Heart left ventricle (tissue), 16 donors: ENCODE results near the gene CDC14B. TPM values are rescaled to one million over a fixed set of nuclear protein-coding genes. Genes with fewer than 3 reads are reported as not detected.

ENCODE experiments used
- ATAC-seq, 4 donors: fragments of 200-7000 bp; cut with Tn5 transposase; one replicate each; pipeline ENCODE4 v1.9.1; 2020 to 2022; ENCODE audit warnings: moderate library complexity in 4 of 4, mild to moderate bottlenecking in 3 of 4, moderate number of reproducible peaks in 1 of 4
- DNase-seq, 5 donors: peaks; one replicate each; pipeline ENCODE4 v3.0.0-alpha.2; 2020
- H3K27ac ChIP-seq, 12 donors: fragments of 200-600 bp; sonication (generic) in 4 of 12; one replicate each; pipeline versions ENCODE4 v1.5.0 to v1.8.0; 2016 to 2022; ENCODE audit warnings: mild to moderate bottlenecking in 2 of 12
- H3K27me3 ChIP-seq, 9 donors: fragments of 200-600 bp; sonication (generic) in 2 of 9; one replicate each; pipeline versions ENCODE4 v1.5.1 to v1.8.0; 2016 to 2022; ENCODE audit warnings: mild to moderate bottlenecking in 3 of 9
- H3K36me3 ChIP-seq, 9 donors: fragments of 200-600 bp; sonication (generic) in 2 of 9; one replicate each; pipeline versions ENCODE4 v1.5.0 to v1.8.0; 2018 to 2022; ENCODE audit warnings: mild to moderate bottlenecking in 2 of 9
- H3K4me1 ChIP-seq, 12 donors: fragments of 200-600 bp; sonication (generic) in 4 of 12; one replicate each; pipeline versions ENCODE4 v1.5.0 to v1.8.0; 2016 to 2022; ENCODE audit warnings: mild to moderate bottlenecking in 3 of 12
- H3K4me3 ChIP-seq, 12 donors: fragments of 200-600 bp; sonication (generic) in 4 of 12; one replicate each; pipeline versions ENCODE4 v1.5.0 to v1.8.0; 2017 to 2022; ENCODE audit warnings: mild to moderate bottlenecking in 9 of 12, moderate library complexity in 4 of 12
- H3K9me3 ChIP-seq, 12 donors: fragments of 200-600 bp; sonication (generic) in 4 of 12; one replicate each; pipeline versions ENCODE4 v1.5.0 to v1.8.0; 2016 to 2022; ENCODE audit warnings: mild to moderate bottlenecking in 1 of 12
- CTCF ChIP-seq, 12 donors: fragments of 200-600 bp; sonication (generic) in 4 of 12; IDR thresholded peaks; one replicate each; pipeline versions ENCODE4 v1.5.0 to v1.8.0; 2018 to 2022; ENCODE audit warnings: antibody characterized with exemption in 12 of 12, mild to moderate bottlenecking in 5 of 12
- POLR2A ChIP-seq, 2 donors: fragments of 450-650 bp; IDR thresholded peaks; one replicate each; pipeline ENCODE4 v1.6.1; 2017; ENCODE audit warnings: antibody characterized with exemption in 2 of 2, mild to moderate bottlenecking in 2 of 2, moderate library complexity in 2 of 2
- whole genome bisulfite sequencing, 4 donors: extraction: QIAGEN DNeasy Blood & Tissue Kit in 2 of 4; methylation state at CpG; one replicate each; pipeline versions ENCODE4 v1.1.5 to v1.1.7; 2013 to 2018; 5-methylcytosine and 5-hydroxymethylcytosine counted together
- intact Hi-C, 10 donors: fragments of 100-400 bp; cut with DNase I; formaldehyde crosslinking; loops; one replicate each; pipeline versions ENCODE4 v1.11.1 to v1.14.2; 2022
- polyA plus RNA-seq, 2 donors: library from polyadenylated mRNA; stranded (reverse); fragments of 200-250 nt; gene quantifications; one replicate each; pipeline ENCODE4 v1.2.3, GENCODE V29; 2013
- total RNA-seq, 9 donors: library from RNA; depleted of rRNA in 2 of 9; stranded (reverse); fragments of >200 nt in 2 of 9; fragmentation: NEBNext Ultra II Directional in 3 of 9; extraction: Animal tissue kit (Norgen Biotek cat#: 25700) in 3 of 9; gene quantifications; one replicate each; pipeline versions ENCODE4 v1.1.0 to v1.2.4, GENCODE V29; 2016 to 2023
- donor health status: ischemic (EF 13 %, LVEDD 7.1; RV severe dilation, severe dysfunction).
- donor health status: healthy with polysubstance abuse.
- donor health status: DM: no; HTN: yes; CAD: no.
- donor health status: DM: no; HTN: no; CAD: no.
- donor health status: ischemic (EF 25% LVEDD 6.9; RV normal size, moderate dysfunction).
- donor health status: ischemic (EF 25% LVEDD 5.7; RV mildly dilated, moderate dysfunction).
- donor health status: healthy.
- donor health status: DM: yes; HTN: yes; CAD: no.
- donor health status: ischemic (EF 35%, LVEDD 5.7; RV mildly dilated, moderate dysfunction).
- donor health status: nonischemic (EF 11% LVEDD 7.7; RV severe dilation, severe dysfunction).
- donor health status: DM: yes; HTN: yes; CAD: no.
- donor health status: PGD.
- donor health status: ischemic (EF 29% LVEDD 5.4; RV normal size, mild dysfunction).
- donor health status: nonischemic (EF 23%, LVEDD 6.1; RV moderate dilation, normal function).

Gene CDC14B
- total and polyA plus RNA-seq, 11 donors = 5.1 to 37.0 (median 23.7) TPM

GRCh38 chr9:96660692-96661248 is 41.1 kb upstream of the CDC14B start:
- TF ChIP-seq POLR2A (IDR thresholded peaks at IDR 0.05) (no peak), CTCF (IDR thresholded peaks at IDR 0.05) (no peak)
- 93 to 95% (median 93%) methylated on average over 7 of the region's 7 CpGs for WGBS, 4 donors

GRCh38 chr9:96655198-96655851 is 35.7 kb upstream of the CDC14B start, which contains the start of gene PRXL2C:
TSS of gene PRXL2C (minus strand) at chr9:96655317. CDS start at chr9:96655281, 36 bp downstream.
- peak in 1 of 12 donors; percentile 1 for TF ChIP-seq CTCF (IDR thresholded peaks at IDR 0.05)
- TF ChIP-seq POLR2A (IDR thresholded peaks at IDR 0.05) = no peak
- intact Hi-C loops = loop anchor here in 5 of 10 donors (2.0 to 10.0 kb wide), 6 partner anchors 37 to 238 kb away; partner anchors contain the start of genes CDC14B (in 2 of the 5), ZNF367 (in 2 of the 5) and HABP4 (in 1 of the 5)
- Histone ChIP-seq H3K9me3 (no peaks in the 10 kb centered on the region), H3K36me3 (peaks cover 4 to 30% (median 13%) of the 10 kb centered on the region in 9 donors), H3K4me3 (peak within 1 kb of the TSS; percentile 47 to 91 (median 67)), H3K27me3 (no peaks in the 10 kb centered on the region), H3K27ac (peak within 1 kb of the TSS; percentile 88 to 99 (median 98)), H3K4me1 (peaks cover 0 to 38% (median 13%) of the 10 kb centered on the region in 12 donors)
- DNase-seq (peak; percentile 90 to 92 (median 91)), ATAC-seq (peak; percentile 66 to 86 (median 80))
- WGBS, 4 donors = 4 to 10% (median 5%) methylated on average over 22 to 57 of the region's 57 CpGs

More at GRCh38 chr9:96660692-96661248, 41.1 kb upstream of the CDC14B start:
- Histone ChIP-seq H3K4me1 (peaks cover 0 to 15% (median 1%) of the 10 kb centered on the region in 12 donors), H3K27me3 (no peaks in the 10 kb centered on the region), H3K27ac (no peak overlapping the region), H3K36me3 (no peaks in the 10 kb centered on the region), H3K4me3 (no peak overlapping the region), H3K9me3 (no peaks in the 10 kb centered on the region)
- ATAC-seq = no peak
- no peak for DNase-seq
- intact Hi-C loops = loop anchor here in 4 of 10 donors (10.0 kb wide), 3 partner anchors 206 to 426 kb away; partner anchors contain the start of gene HABP4 (in 1 of the 4)

GRCh38 chr9:96654450-96655197 is 35.0 kb upstream of the CDC14B start:
- peaks cover 4 to 37% (median 20%) of the 10 kb centered on the region in 9 donors for H3K36me3 ChIP-seq
- ATAC-seq = peak; percentile 93 to 95 (median 94)
- no peaks in the 10 kb centered on the region for H3K9me3 ChIP-seq
- TF ChIP-seq CTCF (IDR thresholded peaks at IDR 0.05) (peak in 4 of 12 donors; percentile 0 to 39 (median 18)), POLR2A (IDR thresholded peaks at IDR 0.05) (peak in 1 of 2 donors; percentile 47)
- intact Hi-C loops = loop anchor here in 7 of 10 donors (1.0 to 10.0 kb wide), 11 partner anchors 36 to 327 kb away; partner anchors contain the start of genes HABP4 (in 5 of the 7), CDC14B (in 3 of the 7) and ZNF367 (in 2 of the 7)
- H3K27ac ChIP-seq = peak overlapping the region; percentile 88 to 99 (median 98)
- 0 to 1% (median 0%) methylated on average over 42 to 74 of the region's 74 CpGs for WGBS, 4 donors
- peak; percentile 89 to 94 (median 91) for DNase-seq
- no peaks in the 10 kb centered on the region for H3K27me3 ChIP-seq
- H3K4me1 ChIP-seq = peaks cover 0 to 38% (median 13%) of the 10 kb centered on the region in 12 donors
- H3K4me3 ChIP-seq = peak overlapping the region; percentile 47 to 91 (median 67)
